Measurements from ENCODE around the gene PPM1M.

GRCh38 chr3:52230461-52230860 lies 15.1 kb upstream of the PPM1M start:
- no peak for TF ChIP-seq CTCF (conservative IDR thresholded peaks at IDR 0.05 in 1 of 2, IDR thresholded peaks at IDR 0.05 in 1 of 2; ENCODE audit: low read depth in 1 of 2, low read length in 2 of 2)
- TF ChIP-seq EZH2 (IDR thresholded peaks at IDR 0.05; ENCODE audit: low read length, missing control alignments) = no peak
